Measurements from ENCODE around the gene KDM3B.

KDM3B gene

DNA sequence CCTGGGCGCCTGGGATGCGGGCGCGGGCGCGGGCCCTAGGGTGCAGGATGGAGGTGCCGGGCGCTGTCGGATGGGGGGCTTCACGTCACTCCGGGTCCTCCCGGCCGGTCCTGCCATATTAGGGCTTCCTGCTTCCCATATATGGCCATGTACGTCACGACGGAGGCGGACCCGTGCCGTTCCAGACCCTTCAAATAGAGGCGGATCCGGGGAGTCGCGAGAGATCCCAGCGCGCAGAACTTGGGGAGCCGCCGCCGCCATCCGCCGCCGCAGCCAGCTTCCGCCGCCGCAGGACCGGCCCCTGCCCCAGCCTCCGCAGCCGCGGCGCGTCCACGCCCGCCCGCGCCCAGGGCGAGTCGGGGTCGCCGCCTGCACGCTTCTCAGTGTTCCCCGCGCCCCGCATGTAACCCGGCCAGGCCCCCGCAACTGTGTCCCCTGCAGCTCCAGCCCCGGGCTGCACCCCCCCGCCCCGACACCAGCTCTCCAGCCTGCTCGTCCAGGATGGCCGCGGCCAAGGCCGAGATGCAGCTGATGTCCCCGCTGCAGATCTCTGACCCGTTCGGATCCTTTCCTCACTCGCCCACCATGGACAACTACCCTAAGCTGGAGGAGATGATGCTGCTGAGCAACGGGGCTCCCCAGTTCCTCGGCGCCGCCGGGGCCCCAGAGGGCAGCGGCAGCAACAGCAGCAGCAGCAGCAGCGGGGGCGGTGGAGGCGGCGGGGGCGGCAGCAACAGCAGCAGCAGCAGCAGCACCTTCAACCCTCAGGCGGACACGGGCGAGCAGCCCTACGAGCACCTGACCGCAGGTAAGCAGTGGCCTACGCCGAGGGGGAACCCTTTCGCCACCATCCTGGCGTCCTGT lies 113.0 kb downstream of the KDM3B start, which contains the start of gene EGR1:
EGR1 (plus strand) TSS at position 219 of the 864 bp plus-strand sequence; CDS start at position 502, 283 bp downstream.
- H2BK120ac ChIP-seq (ENCODE audit: insufficient read depth, low read length, poor library complexity) = peak within 1 kb of the TSS; percentile 80
- WGBS (ENCODE audit: extremely low coverage, insufficient coverage, insufficient read length) = no CpG with 5 or more reads among the region's 85 CpGs

DNA sequence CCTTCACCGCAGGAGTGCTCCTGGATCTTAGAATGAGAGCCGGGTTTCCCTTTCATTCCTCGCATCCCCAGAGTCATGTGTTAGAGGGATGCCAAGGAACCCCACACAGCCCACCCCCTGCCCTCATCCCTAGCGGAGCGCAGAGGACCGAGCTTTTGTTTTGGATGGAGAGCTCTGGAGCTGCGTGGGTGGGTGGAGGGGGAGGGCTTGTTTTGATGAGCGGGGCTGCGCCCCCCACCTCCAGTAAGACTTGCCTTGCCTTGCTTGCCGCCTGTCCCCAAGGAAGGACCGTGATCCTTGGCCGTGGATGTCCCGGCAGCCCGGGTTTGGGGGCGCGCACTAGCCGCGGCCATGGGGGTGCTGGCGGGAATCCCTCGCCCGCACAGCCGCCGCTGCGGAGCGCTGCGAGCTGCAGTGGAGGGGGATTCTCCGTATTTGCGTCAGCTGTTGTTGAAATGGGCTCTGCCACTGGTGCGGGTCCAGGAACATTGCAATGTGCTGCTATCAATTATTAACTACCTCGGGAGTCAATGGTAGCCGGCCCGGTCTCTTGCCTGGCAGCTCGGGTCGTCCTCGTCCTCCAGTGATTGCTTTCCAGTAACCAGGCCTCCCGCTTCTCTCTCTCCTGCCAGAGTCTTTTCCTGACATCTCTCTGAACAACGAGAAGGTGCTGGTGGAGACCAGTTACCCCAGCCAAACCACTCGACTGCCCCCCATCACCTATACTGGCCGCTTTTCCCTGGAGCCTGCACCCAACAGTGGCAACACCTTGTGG lies 113.8 kb downstream of the KDM3B start:
- Histone ChIP-seq H3K27me3 (ENCODE audit: insufficient read depth, low read length) (no peaks in the 10 kb centered on the region), H3K23ac (ENCODE audit: low read length) (no peak overlapping the region), H2BK120ac (ENCODE audit: insufficient read depth, low read length, poor library complexity) (no peak overlapping the region), H3K14ac (ENCODE audit: low read length) (no peak overlapping the region), H2AK5ac (ENCODE audit: low read length) (no peak overlapping the region), H3K4me1 (ENCODE audit: control insufficient read depth in 1 of 2, insufficient read depth in 2 of 2, low read length in 2 of 2) (peaks cover 7 to 10% of the 10 kb centered on the region in 2 experiments), H3K79me1 (ENCODE audit: low read length) (peaks cover 11% of the 10 kb centered on the region), H4K8ac (ENCODE audit: low read depth, low read length) (no peak overlapping the region), H4K91ac (ENCODE audit: low read depth, low read length) (no peak overlapping the region), H3K9me3 (ENCODE audit: insufficient read depth, low read depth, low read length) (peaks cover 3% of the 10 kb centered on the region), H2AFZ (ENCODE audit: insufficient read depth, low read length, poor library complexity) (no peak overlapping the region), H2BK5ac (ENCODE audit: low read depth, low read length, poor library complexity) (no peak overlapping the region), H3K27ac (ENCODE audit: low read depth, low read length) (no peak overlapping the region), H3K4ac (ENCODE audit: low read depth, low read length) (no peak overlapping the region), H3K79me2 (ENCODE audit: control insufficient read depth, insufficient read depth, low read length, poor library complexity) (peaks cover 4% of the 10 kb centered on the region), H3K4me3 (ENCODE audit: low read depth, low read length) (peak overlapping the region; percentile 78), H3K4me2 (ENCODE audit: low read length) (peak overlapping the region; percentile 98), H4K12ac (ENCODE audit: low read depth, low read length) (no peak overlapping the region), H2BK12ac (ENCODE audit: low read length) (no peak overlapping the region), H3K36me3 (ENCODE audit: control insufficient read depth in 1 of 2, insufficient read depth in 2 of 2, low read length in 2 of 2) (peaks cover 7 to 10% of the 10 kb centered on the region in 2 experiments), H3K18ac (ENCODE audit: low read length) (no peak overlapping the region), H3K9ac (ENCODE audit: low read length) (no peak overlapping the region)
- peak in 1 of 2 donors; percentile 24 for DNase-seq
- no CpG with 5 or more reads among the region's 39 CpGs for WGBS (ENCODE audit: extremely low coverage, insufficient coverage, insufficient read length)

More for the DNA sequence above, 113.0 kb downstream of the KDM3B start, which contains the start of gene EGR1:
- DNase-seq = peak; percentile 88 to 94
- Histone ChIP-seq H3K27me3 (ENCODE audit: insufficient read depth, low read length) (no peaks in the 10 kb centered on the region), H3K23ac (ENCODE audit: low read length) (no peak within 1 kb of the TSS), H3K4ac (ENCODE audit: low read depth, low read length) (no peak within 1 kb of the TSS), H3K14ac (ENCODE audit: low read length) (peak within 1 kb of the TSS; percentile 58), H2AFZ (ENCODE audit: insufficient read depth, low read length, poor library complexity) (peak within 1 kb of the TSS; percentile 78), H4K12ac (ENCODE audit: low read depth, low read length) (peak within 1 kb of the TSS; percentile 63), H3K9ac (ENCODE audit: low read length) (peak within 1 kb of the TSS; percentile 84), H4K8ac (ENCODE audit: low read depth, low read length) (peak within 1 kb of the TSS; percentile 82), H4K91ac (ENCODE audit: low read depth, low read length) (peak within 1 kb of the TSS; percentile 69), H3K27ac (ENCODE audit: low read depth, low read length) (peak within 1 kb of the TSS; percentile 94), H3K4me1 (ENCODE audit: control insufficient read depth in 1 of 2, insufficient read depth in 2 of 2, low read length in 2 of 2) (peaks cover 7 to 10% of the 10 kb centered on the region in 2 experiments), H2BK5ac (ENCODE audit: low read depth, low read length, poor library complexity) (peak within 1 kb of the TSS; percentile 80), H3K4me2 (ENCODE audit: low read length) (peak within 1 kb of the TSS; percentile 98), H3K36me3 (ENCODE audit: control insufficient read depth in 1 of 2, insufficient read depth in 2 of 2, low read length in 2 of 2) (peaks cover 7 to 10% of the 10 kb centered on the region in 2 experiments), H3K4me3 (ENCODE audit: low read depth, low read length) (peak within 1 kb of the TSS; percentile 92), H3K9me3 (ENCODE audit: insufficient read depth, low read depth, low read length) (peaks cover 3% of the 10 kb centered on the region), H3K79me1 (ENCODE audit: low read length) (peaks cover 11% of the 10 kb centered on the region), H3K79me2 (ENCODE audit: control insufficient read depth, insufficient read depth, low read length, poor library complexity) (peaks cover 4% of the 10 kb centered on the region), H2AK5ac (ENCODE audit: low read length) (no peak within 1 kb of the TSS), H2BK12ac (ENCODE audit: low read length) (no peak within 1 kb of the TSS), H3K18ac (ENCODE audit: low read length) (peak within 1 kb of the TSS; percentile 13)

DNA sequence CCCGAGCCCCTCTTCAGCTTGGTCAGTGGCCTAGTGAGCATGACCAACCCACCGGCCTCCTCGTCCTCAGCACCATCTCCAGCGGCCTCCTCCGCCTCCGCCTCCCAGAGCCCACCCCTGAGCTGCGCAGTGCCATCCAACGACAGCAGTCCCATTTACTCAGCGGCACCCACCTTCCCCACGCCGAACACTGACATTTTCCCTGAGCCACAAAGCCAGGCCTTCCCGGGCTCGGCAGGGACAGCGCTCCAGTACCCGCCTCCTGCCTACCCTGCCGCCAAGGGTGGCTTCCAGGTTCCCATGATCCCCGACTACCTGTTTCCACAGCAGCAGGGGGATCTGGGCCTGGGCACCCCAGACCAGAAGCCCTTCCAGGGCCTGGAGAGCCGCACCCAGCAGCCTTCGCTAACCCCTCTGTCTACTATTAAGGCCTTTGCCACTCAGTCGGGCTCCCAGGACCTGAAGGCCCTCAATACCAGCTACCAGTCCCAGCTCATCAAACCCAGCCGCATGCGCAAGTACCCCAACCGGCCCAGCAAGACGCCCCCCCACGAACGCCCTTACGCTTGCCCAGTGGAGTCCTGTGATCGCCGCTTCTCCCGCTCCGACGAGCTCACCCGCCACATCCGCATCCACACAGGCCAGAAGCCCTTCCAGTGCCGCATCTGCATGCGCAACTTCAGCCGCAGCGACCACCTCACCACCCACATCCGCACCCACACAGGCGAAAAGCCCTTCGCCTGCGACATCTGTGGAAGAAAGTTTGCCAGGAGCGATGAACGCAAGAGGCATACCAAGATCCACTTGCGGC lies 114.6 kb downstream of the KDM3B start:
- Histone ChIP-seq H3K4me3 (ENCODE audit: low read depth, low read length) (no peak overlapping the region), H4K91ac (ENCODE audit: low read depth, low read length) (no peak overlapping the region), H3K79me1 (ENCODE audit: low read length) (peaks cover 11% of the 10 kb centered on the region), H3K14ac (ENCODE audit: low read length) (no peak overlapping the region), H3K23ac (ENCODE audit: low read length) (no peak overlapping the region), H4K12ac (ENCODE audit: low read depth, low read length) (no peak overlapping the region), H2BK5ac (ENCODE audit: low read depth, low read length, poor library complexity) (no peak overlapping the region), H3K4me1 (ENCODE audit: control insufficient read depth in 1 of 2, insufficient read depth in 2 of 2, low read length in 2 of 2) (peaks cover 7 to 10% of the 10 kb centered on the region in 2 experiments), H3K9ac (ENCODE audit: low read length) (no peak overlapping the region), H3K4me2 (ENCODE audit: low read length) (peak overlapping the region; percentile 98), H3K36me3 (ENCODE audit: control insufficient read depth in 1 of 2, insufficient read depth in 2 of 2, low read length in 2 of 2) (peaks cover 7 to 10% of the 10 kb centered on the region in 2 experiments), H2BK12ac (ENCODE audit: low read length) (no peak overlapping the region), H2AFZ (ENCODE audit: insufficient read depth, low read length, poor library complexity) (no peak overlapping the region), H2BK120ac (ENCODE audit: insufficient read depth, low read length, poor library complexity) (no peak overlapping the region), H3K9me3 (ENCODE audit: insufficient read depth, low read depth, low read length) (peaks cover 3% of the 10 kb centered on the region), H3K4ac (ENCODE audit: low read depth, low read length) (no peak overlapping the region), H4K8ac (ENCODE audit: low read depth, low read length) (no peak overlapping the region), H2AK5ac (ENCODE audit: low read length) (no peak overlapping the region), H3K79me2 (ENCODE audit: control insufficient read depth, insufficient read depth, low read length, poor library complexity) (peaks cover 4% of the 10 kb centered on the region), H3K27me3 (ENCODE audit: insufficient read depth, low read length) (no peaks in the 10 kb centered on the region), H3K18ac (ENCODE audit: low read length) (no peak overlapping the region), H3K27ac (ENCODE audit: low read depth, low read length) (no peak overlapping the region)
- WGBS (ENCODE audit: extremely low coverage, insufficient coverage, insufficient read length) = no CpG with 5 or more reads among the region's 45 CpGs
- DNase-seq = peak in 1 of 2 donors; percentile 16

DNA sequence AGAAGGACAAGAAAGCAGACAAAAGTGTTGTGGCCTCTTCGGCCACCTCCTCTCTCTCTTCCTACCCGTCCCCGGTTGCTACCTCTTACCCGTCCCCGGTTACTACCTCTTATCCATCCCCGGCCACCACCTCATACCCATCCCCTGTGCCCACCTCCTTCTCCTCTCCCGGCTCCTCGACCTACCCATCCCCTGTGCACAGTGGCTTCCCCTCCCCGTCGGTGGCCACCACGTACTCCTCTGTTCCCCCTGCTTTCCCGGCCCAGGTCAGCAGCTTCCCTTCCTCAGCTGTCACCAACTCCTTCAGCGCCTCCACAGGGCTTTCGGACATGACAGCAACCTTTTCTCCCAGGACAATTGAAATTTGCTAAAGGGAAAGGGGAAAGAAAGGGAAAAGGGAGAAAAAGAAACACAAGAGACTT lies 115.2 kb downstream of the KDM3B start:
- no peak overlapping the region for H4K12ac ChIP-seq (ENCODE audit: low read depth, low read length)
- peaks cover 11% of the 10 kb centered on the region for H3K79me1 ChIP-seq (ENCODE audit: low read length)
- no peak overlapping the region for H4K91ac ChIP-seq (ENCODE audit: low read depth, low read length)
- no peak overlapping the region for H3K27ac ChIP-seq (ENCODE audit: low read depth, low read length)
- no peak overlapping the region for H3K4me2 ChIP-seq (ENCODE audit: low read length)
- no CpG with 5 or more reads among the region's 14 CpGs for WGBS (ENCODE audit: extremely low coverage, insufficient coverage, insufficient read length)
- peaks cover 7 to 10% of the 10 kb centered on the region in 2 experiments for H3K36me3 ChIP-seq (ENCODE audit: control insufficient read depth in 1 of 2, insufficient read depth in 2 of 2, low read length in 2 of 2)
- H3K4me1 ChIP-seq (ENCODE audit: control insufficient read depth in 1 of 2, insufficient read depth in 2 of 2, low read length in 2 of 2) = peaks cover 7 to 10% of the 10 kb centered on the region in 2 experiments
- H3K4ac ChIP-seq (ENCODE audit: low read depth, low read length) = no peak overlapping the region
- no peaks in the 10 kb centered on the region for H3K27me3 ChIP-seq (ENCODE audit: insufficient read depth, low read length)
- no peak overlapping the region for H2BK120ac ChIP-seq (ENCODE audit: insufficient read depth, low read length, poor library complexity)
- no peak overlapping the region for H2AK5ac ChIP-seq (ENCODE audit: low read length)
- no peak overlapping the region for H3K23ac ChIP-seq (ENCODE audit: low read length)
- peaks cover 3% of the 10 kb centered on the region for H3K9me3 ChIP-seq (ENCODE audit: insufficient read depth, low read depth, low read length)
- no peak overlapping the region for H4K8ac ChIP-seq (ENCODE audit: low read depth, low read length)
- no peak overlapping the region for H2AFZ ChIP-seq (ENCODE audit: insufficient read depth, low read length, poor library complexity)
- H3K9ac ChIP-seq (ENCODE audit: low read length) = no peak overlapping the region
- H3K18ac ChIP-seq (ENCODE audit: low read length) = no peak overlapping the region
- no peak overlapping the region for H2BK5ac ChIP-seq (ENCODE audit: low read depth, low read length, poor library complexity)
- no peak overlapping the region for H3K4me3 ChIP-seq (ENCODE audit: low read depth, low read length)
- H3K79me2 ChIP-seq (ENCODE audit: control insufficient read depth, insufficient read depth, low read length, poor library complexity) = peaks cover 4% of the 10 kb centered on the region
- DNase-seq = peak in 1 of 2 donors; percentile 18
- H2BK12ac ChIP-seq (ENCODE audit: low read length) = no peak overlapping the region
- H3K14ac ChIP-seq (ENCODE audit: low read length) = no peak overlapping the region

Data from trophoblast cell (in vitro differentiated cells and primary cell).